ENCODE results near the gene CLIC5.
"Not testable (repeated sequence)": the region's sequence is repeated elsewhere in the genome, so short reads cannot be mapped to it uniquely, and the experiment has no call there.

The CLIC5 gene

DNA sequence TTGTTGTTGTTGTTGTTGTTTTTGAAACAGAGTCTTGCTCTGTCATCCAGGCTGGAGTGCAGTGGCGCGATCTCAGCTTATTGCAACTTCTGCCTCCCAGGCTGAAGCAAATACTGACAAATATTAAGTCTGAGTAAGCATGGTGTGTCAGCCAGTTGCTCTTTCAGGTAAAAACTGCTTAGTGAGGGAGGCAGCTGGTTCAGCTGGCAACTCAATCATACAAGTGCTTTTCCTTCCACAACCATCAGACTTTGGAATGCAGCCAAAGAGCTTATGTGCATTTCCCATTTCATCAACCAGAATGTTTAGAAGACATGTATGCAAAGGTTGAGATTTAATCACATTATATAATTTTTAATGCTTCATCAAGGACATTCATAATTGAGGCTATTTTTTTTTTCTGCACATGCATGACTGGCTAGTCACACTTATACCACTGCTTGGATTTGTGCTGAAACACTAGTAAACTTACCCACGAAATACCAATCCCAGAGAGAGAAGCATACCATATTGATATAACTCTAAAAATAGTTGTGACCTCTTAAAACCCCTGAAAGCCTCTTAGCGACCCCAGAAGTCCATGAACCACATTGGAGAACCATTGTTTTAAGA, 56.0 kb downstream of the CLIC5 start:
- no peak for DNase-seq

DNA sequence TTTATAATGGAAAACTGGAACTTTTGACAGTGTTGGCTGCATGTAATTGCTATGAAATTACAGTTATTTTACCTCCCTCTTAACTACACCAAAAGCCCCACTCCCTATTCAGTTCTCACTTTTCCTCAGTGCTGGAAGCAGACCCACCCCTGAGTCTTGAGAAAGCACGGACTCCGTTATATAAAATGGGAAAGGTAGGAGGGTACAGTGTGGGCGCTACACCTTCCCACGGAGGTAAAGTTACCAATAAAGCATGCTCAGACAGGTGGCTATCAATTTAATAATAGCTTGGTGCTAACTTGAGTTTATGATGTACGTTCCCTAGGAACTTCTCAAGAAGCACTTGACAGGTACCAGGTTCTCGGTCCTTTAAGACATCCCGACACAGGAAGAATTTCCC, 59.0 kb downstream of the CLIC5 start:
- no peak for DNase-seq

DNA sequence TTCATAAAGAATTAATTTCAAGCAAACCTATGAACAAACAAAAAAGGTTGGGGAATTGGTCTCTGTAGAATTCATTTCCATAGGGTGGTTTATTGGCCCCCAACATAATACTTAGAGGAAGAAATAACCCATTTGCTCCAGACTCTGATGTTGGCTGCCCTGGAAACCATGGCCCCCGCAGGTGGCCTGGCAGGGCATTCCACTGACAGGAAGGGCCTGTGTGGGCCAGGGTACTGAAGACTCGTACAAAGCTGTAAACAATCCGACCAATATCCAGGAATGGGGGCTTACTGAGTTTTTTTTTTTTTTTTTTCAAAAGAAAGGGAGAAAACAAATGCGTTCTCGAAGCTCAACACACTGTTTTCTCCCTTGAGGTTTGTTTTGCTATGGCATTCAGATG, 59.5 kb downstream of the CLIC5 start:
- no peak for DNase-seq

DNA sequence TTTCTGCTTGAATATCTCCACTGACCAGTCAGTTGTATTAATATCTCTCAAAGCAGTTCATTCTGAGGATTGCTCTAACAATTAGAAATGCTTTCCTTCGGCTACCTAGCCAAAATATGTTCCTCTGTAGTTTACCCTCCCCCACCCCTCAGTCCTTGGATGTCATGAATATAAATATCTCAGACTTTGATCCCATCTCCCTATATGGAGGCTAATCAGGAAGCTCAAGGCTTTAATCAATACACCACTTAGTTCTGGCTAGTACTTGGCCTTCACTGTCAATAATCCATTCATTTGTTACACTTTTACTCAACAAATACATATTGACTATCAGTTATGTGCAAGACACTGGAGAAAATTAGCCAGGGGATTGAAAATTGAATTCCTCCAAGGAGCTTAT, 60.1 kb downstream of the CLIC5 start:
- no peak for DNase-seq

DNA sequence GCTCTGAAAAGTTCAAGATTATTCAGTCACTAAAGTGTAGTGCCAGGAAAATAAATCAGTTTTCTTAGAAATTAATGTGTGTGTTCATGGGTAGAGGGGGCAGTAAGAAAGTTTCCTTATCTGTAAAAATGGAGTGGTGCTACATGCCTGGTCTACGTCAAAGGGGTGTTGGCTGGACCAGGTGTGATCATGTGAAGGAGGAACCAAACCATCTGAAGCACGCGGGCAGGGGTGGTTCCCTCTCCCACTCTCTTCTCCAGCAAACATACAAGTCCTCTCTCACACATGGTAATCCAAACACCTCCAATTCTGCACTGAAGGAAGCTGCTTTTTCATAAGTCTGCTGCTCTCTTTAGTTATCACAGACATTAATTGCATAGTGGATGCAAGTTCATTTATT, 63.1 kb downstream of the CLIC5 start:
- no peak for DNase-seq

DNA sequence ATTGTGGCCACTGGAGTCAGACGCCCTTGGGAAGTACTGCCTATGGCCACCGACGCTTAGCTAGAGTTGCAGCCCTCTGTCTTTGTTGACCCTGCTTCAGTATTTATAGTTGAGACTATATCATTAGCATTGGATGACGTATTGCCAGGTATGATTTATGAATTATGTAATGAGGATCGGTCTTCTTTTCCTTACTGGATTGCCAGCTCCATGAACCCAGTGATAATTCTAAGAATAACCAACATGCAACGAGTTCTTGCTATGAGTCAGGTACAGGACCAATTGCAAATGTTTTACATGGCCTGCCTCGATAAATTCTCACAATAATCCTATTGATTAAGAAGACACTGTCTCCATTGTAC, 63.5 kb downstream of the CLIC5 start:
- DNase-seq: no peak

DNA sequence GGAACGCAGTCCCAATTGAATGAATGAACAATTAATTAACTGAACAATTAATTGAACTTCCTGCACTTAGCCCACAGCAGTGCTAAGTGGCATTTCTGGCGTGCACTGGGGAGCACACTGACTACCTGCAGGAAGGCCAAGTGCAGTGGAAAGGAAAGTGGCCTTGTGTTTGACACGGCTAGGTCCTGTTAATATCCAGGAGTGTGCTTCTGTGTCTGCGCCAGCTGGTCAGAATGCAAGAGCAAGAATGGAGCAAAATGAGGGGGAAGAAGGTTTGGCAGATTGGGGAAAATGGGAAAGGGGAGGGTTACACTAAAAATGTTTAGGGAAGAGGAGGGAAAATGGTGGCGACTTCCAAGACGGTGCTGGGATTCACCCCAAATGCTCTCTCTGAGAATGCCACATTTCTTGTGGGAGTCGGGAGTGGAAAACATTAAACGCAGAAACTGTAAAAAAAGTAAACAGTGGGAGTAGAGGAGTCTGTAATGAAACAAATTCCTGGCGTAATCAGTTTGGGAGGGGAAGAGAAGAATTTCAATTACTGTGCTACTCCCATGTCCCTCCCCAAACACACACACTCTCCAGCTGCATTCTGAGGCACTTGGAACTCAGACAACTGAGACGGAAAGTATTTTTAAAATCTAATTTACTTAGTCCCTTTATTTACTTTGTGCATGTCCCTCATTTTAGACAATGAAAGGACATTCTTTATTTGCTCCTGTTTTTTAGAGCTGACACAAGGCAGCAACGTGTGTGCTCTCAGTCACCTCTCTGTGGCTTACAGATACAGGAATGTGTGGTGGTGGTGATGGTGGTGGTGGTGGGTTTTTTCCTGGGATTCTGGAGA, 64.1 kb downstream of the CLIC5 start:
- no peak for DNase-seq

DNA sequence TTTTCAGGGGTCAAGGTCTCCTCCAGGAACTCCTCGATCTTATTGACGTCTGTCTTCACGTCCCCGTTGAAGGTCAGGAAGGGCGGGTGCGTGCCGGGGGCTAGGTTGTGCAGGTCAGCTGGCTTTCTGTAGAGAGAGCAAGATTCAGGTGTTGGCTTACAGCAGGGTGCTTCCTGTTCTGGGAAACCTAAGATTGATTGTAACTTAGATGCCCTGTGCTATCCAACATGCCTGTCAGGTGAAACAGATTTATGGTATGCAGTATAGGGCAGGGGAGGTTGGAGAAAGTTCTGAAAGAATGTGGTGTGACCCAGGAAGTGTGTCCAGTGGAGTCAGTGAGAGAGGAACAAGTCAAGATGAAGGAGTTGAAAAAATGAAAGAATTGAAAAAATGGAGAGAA, 66.4 kb downstream of the CLIC5 start:
- DNase-seq: no peak

DNA sequence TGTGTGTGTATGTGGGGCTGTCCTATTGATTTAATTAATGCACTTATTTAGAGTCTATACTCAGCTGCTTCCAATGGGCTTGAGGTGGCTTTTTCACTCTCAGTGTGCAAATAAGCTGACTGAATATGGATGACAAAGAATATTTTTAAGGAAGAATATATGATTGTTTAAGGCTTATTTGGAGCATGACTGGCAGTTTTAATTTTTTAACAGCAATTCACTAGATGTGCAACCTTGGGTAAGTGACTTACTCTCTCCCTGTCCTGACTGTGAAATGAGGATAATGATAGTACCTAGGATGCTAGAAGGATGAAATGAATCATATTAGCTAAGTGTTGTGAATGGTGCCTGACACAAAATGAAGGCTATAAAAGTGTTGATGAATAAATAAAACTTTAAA, 67.9 kb downstream of the CLIC5 start:
- DNase-seq: no peak

DNA sequence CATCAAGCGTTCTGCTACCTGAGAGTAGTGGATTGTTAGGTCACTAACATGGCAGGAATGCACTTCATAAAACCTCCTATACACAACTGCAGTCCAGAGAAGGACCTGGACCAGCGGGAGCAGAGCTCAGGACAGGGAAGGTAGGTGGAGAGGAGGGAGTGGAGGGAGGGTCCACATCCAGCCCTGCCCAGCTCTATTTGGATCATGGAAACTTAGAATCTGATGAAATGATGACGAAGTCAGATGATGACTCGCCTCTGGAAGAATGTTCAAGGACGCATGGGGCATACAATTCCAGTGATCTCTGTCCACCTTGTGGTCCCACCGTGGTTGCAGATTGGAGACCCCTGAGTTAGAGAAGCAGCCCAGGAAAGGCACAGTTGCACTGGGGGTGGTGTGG, 68.8 kb downstream of the CLIC5 start:
- DNase-seq: no peak

DNA sequence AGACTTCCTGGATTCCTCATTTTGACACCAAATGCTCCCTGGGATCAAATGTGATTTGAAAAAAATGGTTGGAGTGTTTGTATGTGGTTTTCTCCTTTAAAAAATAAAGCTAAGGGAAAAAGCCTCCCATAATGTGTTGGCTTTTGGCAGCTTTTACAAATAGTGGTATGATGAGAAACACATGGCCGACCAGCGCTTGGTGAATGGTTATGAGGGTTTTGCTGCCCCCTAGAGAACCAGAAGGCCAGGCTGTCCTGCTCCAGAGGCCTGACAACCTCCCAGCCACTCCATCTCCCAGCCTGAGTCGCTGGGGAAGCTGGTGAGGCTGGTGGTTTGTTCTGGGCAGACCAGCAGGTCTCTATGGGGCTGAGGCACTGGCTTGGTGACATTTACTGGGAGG, 69.3 kb downstream of the CLIC5 start:
- no peak for DNase-seq

DNA sequence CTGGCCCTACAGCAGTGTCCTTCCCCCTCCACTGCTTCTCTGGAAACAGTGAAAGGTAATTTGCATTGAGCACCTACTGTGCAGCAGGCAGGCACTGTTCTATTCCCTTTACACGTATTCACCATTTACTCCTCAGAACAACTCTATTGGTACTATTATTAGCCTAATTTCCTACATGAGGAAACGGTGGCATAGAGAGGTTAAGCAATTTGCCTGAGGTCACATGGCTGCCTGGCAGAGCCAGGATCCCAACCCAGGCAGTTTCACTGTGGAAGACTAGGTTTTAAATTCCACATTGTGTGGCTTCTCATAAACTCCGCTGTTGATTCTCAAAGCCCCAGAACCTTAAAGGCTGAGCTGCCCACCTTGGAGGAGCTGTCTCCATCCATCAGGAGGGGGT, 72.7 kb downstream of the CLIC5 start:
- no peak for DNase-seq

DNA sequence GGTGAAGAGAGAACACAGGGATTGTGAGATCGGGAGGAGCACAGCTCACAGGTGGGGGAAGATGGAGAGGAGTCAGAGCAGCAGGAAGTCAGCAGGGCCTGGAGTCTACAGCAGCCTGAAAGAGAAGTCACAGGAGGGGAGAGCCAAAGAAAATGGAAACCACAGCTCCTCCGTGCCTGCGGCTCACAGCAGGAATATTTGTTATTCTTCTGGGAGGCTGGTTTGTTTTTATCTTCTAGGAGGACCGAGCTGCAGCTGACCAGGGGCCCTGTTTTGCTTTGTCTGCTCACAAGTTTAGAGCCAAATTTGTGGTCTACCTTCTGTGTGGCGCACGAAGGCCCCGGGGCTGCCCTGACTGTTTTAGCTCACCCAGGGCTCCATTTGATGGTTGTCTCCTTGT, 81.8 kb downstream of the CLIC5 start:
- no peak for DNase-seq

DNA sequence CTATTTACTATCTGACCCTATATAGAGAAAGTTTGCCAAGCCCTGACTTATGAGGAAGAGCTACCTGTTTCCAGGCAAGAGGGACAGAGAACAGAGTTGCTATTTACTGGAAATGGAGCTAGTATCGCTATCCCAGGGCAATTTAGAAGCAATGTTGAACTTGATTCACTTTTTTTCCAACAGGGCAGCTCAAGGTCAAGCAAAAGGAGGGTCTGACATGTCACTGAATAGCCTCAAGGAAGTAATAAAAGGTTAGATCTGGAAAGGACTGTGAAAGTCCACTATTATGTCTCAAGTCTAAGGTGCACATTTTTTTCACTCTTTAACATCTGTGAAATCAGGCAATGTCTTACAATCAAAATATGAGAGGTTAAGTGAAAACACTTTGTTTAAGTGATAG, 84.4 kb downstream of the CLIC5 start:
- no peak for DNase-seq

DNA sequence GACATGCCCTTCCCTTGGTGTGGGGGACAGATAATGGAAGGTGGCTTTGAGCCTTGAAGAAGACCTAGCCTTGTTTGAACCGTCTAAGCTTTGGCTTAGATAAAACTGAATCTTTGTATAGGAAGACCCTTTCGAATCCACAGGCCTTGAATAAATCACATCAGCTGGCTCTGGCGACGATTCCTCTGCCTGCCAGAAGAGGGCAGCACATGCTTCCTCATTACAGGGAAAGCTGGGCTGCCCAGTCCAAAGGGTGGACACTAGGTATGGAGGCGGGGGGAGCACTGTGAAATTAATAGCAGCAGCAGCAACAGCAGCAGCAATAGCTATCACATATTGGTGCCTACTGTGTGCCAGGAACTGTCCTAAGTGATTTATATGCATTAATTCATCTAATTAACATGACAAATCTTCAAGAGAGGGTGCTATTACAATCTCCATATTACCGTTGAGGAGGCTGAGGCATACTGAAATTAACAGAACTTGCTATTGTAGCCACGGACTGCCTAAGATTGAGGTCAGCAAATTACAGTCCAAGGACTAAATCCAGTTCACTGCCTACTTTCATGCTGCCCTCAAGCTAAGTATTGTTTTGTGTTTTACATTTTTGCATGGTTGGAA, 85.1 kb downstream of the CLIC5 start:
- peak; percentile 61 for DNase-seq

DNA sequence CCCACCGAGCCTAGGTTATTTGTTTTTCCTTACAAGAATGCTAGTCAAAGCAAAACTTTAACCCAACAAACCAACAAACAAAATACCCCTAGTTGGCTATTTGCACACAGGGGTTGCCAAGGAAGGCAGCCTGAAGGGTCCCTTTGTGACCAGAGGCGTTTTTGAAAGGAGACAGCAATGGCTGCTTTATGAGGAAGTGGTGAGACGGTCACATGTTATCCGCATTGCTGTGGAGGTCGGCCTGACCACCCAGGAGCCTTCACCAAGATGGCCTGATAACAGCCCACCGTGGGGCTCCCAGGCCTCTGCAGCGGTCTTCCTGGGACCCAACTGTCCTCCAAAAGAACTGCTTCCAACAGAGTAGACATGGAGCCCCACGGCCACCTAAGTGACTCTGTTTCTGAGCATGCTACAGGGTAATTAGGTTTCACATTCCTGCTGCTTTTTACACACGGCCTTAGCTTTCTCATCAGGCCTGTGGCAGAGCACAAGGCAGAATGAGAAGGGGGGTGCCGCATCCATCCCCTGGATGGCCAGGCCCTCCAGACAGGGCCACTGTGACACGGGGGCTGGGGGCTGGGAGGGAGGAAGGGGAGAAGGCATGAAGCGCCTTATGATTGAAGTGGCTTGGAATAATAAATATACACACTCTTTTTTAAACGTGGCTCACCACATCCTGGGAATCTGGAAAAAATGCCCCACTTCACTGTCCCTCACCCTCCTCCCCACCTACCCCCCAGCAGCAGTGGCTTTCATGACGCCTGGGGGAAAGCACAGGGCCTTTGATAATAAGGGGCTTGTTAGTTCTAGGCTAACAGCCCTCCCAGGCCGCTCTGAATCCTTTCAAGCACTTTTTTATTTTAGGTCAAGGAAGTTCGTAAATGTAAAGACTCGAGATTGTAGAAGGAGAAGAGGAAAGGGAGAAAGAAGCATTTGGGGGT, 86.0 kb downstream of the CLIC5 start:
- no peak for DNase-seq

DNA sequence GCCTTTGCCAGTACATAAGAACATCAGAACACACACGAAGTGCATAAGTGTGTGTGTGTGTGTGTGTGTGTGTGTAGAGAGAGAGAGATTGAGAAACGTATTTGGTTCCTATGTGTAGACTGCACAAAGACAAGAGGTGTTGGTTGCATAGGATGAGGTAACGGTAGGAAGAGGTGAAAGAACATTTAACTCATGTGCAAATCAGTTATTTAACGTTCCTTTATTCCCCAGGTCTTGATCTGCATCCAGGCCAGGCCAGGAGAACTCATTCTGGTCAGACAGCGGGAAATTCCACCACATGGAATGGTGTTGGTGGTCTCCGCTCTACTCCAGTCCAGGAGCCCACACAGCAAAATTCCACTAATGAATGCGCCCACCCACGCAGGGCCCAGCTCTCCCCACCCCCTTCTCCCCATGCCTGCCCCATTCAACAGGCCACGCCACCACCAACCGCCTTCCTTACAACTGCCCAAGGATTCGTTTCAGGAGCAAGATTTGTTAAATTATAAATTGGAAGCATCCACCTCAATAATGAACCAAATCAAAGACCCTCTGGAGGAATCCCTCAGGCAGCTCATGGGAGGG, 86.8 kb downstream of the CLIC5 start:
- DNase-seq: no peak

DNA sequence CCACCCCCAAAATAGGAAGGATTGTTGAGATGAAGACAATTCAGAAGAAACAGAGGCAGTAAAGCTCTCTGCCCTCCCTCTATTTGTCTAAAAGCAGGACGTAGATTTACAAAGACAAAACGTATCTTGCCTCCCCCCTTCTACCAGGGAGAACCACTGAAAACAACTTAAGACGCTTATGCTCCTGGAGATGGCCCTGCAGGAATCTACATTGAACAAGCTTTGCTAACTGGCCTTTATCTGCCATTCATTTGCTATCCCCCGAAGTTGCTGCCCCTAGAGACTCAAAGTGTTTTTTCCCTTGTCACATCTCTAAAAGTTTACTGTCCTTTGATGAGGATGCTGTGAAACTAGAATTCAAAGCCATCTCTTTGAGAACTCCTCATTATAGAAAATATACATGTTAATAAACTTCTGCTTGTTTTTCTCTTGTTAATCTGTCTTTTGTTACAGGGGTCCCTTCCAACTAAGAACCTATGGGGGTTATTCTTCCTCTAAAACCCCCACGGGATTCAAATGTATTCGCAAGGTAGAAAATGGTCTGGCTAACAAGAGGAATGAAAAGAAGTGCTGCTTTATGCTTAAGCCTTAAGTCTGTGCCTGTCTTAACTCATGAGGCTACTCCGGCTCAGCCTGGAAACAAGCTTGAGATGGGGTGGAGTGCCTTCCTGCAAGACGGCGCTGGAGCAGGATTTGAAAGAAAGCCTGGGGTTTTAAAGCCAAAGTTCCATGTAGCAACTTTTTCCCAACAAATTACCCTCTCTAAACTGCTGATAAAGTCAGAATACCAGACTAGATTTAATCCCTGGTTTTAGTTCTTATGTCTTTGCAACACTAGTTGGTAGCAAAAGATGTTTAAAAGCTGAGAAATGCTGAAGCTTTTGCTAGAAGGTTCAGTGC, 88.0 kb downstream of the CLIC5 start:
- DNase-seq: no peak

DNA sequence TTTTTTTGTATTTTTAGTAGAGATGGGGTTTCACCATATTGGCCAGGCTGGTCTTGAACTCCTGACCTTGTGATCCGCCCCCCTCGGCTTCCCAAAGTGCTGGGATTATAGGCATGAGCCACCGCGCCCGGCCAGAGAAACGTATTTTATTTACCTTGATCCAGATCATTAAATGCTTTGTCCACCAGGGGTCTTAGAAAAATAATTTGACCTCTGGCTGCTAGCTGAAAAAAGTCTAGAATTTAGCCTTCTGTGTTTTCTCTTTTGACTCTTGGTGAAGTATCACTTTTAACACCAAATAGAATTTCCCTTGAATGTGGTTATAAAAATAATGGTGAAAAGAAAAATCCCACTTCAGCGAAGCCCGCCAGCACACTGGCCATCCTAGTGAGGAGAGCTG, 89.2 kb downstream of the CLIC5 start:
- not testable (repeated sequence) for DNase-seq

DNA sequence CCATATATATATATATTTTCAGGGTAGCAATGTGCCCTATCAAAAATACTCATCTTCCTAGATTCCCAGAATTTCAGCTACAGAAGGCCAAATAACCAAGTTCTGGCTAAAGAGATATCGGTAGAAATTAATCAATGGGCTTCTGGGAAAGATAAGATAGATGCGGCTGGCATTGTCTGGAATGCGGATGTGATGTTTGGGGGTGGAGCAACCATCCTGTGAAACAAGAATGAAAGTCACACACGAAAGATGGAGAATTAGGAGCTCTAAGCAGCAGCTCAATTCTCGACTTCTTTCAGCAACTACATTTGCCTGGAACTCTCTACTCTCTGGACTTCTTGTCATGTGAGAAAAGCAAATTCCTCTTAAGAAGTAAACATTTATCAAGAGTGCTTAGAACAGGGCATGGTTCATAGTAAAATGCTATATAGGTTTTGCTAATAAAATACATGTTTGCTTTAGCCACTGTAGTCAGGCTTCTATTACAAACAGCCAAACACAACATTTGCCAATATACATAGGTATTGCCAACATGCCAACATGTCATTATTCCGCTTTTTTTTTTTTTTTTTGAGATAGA, 90.8 kb downstream of the CLIC5 start:
- DNase-seq: no peak

DNA sequence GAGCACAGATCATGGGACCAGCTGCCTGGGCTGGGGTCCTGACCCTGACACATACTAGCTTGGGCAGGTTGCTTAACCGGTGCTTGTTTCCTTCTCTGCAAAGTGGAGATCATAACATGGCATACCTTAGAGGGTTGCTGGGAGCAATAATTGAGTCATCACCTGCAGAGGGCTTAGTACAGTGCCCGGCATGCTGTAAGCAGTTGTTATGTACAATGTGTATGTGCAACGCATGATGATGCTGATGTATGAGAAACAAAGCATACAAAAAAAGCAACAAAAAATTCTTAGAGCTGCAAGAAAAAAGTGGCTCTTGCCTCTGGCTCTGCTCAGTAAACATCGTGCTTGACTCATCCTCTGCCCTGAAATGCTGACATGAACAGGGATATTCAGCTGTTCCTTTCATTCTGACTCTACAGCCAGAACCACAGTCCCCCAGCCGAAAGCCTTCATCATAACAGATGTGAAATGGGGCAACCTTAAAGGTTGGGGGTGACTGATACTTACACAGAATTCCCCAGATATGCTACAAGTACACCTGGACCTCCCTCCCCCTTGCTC, 91.7 kb downstream of the CLIC5 start:
- peak; percentile 2 for DNase-seq

Data from CD4-positive, alpha-beta T cell treated with Interleukin-4 for 4 hours (primary cell).